Measurements from ENCODE around the gene IGFN1.

DNA sequence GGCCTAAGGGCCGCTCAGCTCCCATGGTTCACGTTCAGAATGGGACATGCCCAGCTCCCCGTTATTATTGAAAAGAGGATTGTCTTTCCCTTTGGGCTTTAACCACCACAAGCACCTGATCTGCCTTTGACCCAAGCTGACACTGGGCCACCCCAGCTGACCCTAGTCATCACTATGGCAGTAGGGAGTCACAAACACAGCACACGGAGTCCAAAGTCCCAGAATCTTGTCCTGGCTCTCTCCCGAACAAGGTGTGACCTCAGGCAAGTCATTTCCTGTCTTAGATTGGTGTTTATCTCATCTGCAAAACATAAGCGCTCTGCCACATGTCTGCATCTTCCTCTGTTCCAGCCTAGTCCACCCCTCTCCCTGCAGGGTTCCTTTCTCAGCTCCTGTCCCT, 31.5 kb downstream of the IGFN1 start:
- TF ChIP-seq, protein P1, sequence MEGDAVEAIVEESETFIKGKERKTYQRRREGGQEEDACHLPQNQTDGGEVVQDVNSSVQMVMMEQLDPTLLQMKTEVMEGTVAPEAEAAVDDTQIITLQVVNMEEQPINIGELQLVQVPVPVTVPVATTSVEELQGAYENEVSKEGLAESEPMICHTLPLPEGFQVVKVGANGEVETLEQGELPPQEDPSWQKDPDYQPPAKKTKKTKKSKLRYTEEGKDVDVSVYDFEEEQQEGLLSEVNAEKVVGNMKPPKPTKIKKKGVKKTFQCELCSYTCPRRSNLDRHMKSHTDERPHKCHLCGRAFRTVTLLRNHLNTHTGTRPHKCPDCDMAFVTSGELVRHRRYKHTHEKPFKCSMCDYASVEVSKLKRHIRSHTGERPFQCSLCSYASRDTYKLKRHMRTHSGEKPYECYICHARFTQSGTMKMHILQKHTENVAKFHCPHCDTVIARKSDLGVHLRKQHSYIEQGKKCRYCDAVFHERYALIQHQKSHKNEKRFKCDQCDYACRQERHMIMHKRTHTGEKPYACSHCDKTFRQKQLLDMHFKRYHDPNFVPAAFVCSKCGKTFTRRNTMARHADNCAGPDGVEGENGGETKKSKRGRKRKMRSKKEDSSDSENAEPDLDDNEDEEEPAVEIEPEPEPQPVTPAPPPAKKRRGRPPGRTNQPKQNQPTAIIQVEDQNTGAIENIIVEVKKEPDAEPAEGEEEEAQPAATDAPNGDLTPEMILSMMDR (IDR thresholded peaks at IDR 0.05; ENCODE audit: borderline replicate concordance, extremely low read depth, low read length, poor library complexity, severe bottlenecking), result no peak
- no peak for TF ChIP-seq EZH2 (IDR thresholded peaks at IDR 0.05; ENCODE audit: borderline replicate concordance, low read depth, low read length, severe bottlenecking)
